Hepatocyte (in vitro differentiated cells): ENCODE data around the gene CARD14. TPM values are rescaled to one million over a fixed set of nuclear protein-coding genes. Genes with fewer than 3 reads are reported as not detected.

Experiments used
- DNase-seq: peaks from one replicate; pipeline ENCODE4 v3.0.0-alpha.2; 2016; ENCODE audit warnings: low spot score
- H2AFZ ChIP-seq: fragments of 200-600 bp; sonication (generic); 2 replicates; pipeline ENCODE4 v1.6.0; 2016; ENCODE audit warnings: antibody characterized with exemption, mild to moderate bottlenecking
- H3K27ac ChIP-seq: fragments of 200-600 bp; sonication (generic); 2 replicates; pipeline ENCODE4 v1.5.1; 2016; ENCODE audit warnings: mild to moderate bottlenecking
- H3K27me3 ChIP-seq: fragments of 200-600 bp; sonication (generic); 2 replicates; pipeline ENCODE4 v1.6.1; 2016
- H3K36me3 ChIP-seq: fragments of 200-600 bp; sonication (generic); replicated peaks from 2 replicates; pipeline ENCODE4 v1.5.1; 2016; ENCODE audit warnings: low read depth; ENCODE audit not compliant: insufficient read depth
- H3K4me1 ChIP-seq: fragments of 200-600 bp; sonication (generic); 2 replicates; pipeline ENCODE4 v1.5.1; 2016; ENCODE audit warnings: mild to moderate bottlenecking, moderate library complexity; ENCODE audit not compliant: insufficient read depth
- H3K4me2 ChIP-seq: fragments of 200-600 bp; sonication (generic); 2 replicates; pipeline ENCODE4 v1.6.0; 2016
- H3K4me3 ChIP-seq: fragments of 200-600 bp; sonication (generic); 2 replicates; pipeline ENCODE4 v1.5.1; 2016; ENCODE audit warnings: mild to moderate bottlenecking
- H3K79me2 ChIP-seq: fragments of 200-600 bp; sonication (generic); 2 replicates; pipeline ENCODE4 v1.6.0; 2017; ENCODE audit warnings: mild to moderate bottlenecking
- H3K9me2 ChIP-seq: fragments of 200-600 bp; sonication (generic); replicated peaks from 2 replicates; pipeline ENCODE4 v1.6.0; 2017; ENCODE audit warnings: mild to moderate bottlenecking; ENCODE audit not compliant: insufficient read depth
- H3K9me3 ChIP-seq: fragments of 200-600 bp; sonication (generic); 2 replicates; pipeline ENCODE4 v1.5.1; 2016; ENCODE audit warnings: low read depth, mild to moderate bottlenecking
- H4K20me1 ChIP-seq: fragments of 200-600 bp; sonication (generic); 2 replicates; pipeline ENCODE4 v1.6.0; 2016; ENCODE audit warnings: mild to moderate bottlenecking; ENCODE audit not compliant: insufficient read depth, poor library complexity, severe bottlenecking
- CTCF ChIP-seq: fragments of 200-600 bp; sonication (generic); IDR thresholded peaks from 2 replicates; pipeline ENCODE4 v1.5.1; 2016; ENCODE audit warnings: antibody characterized with exemption, mild to moderate bottlenecking; ENCODE audit not compliant: poor library complexity
- EZH2 ChIP-seq: fragments of 200-600 bp; sonication (generic); IDR thresholded peaks from 2 replicates; pipeline ENCODE4 v1.6.1; 2016; ENCODE audit warnings: antibody characterized with exemption, mild to moderate bottlenecking, borderline replicate concordance
- EZH2phosphoT487 ChIP-seq: fragments of 200-600 bp; sonication (generic); IDR thresholded peaks from one replicate; pipeline ENCODE4 v1.6.1; 2018; ENCODE audit warnings: antibody characterized with exemption, mild to moderate bottlenecking, low read depth, moderate library complexity; ENCODE audit not compliant: unreplicated experiment, severe bottlenecking
- WGBS: methylation state at CpG from one replicate; pipeline ENCODE4 v1.1.6; 2016; ENCODE audit warnings: low lambda C conversion rate; ENCODE audit errors: missing lambda C conversion rate; 5-methylcytosine and 5-hydroxymethylcytosine counted together
- polyA plus RNA-seq: library from polyadenylated mRNA; unstranded; fragments of >200 nt; fragmentation: Nextera tagmentation; extraction: Ambion mirVana; gene quantifications from 2 replicates; pipeline ENCODE4 v1.2.1, GENCODE V29; 2016
- total RNA-seq: library from RNA; depleted of rRNA; stranded (reverse); fragments of >200 nt; gene quantifications from 2 replicates; pipeline ENCODE4 v1.2.3, GENCODE V29; 2014

Gene CARD14
- total and polyA plus RNA-seq, 2 experiments from 2014 or later, result 0.17 TPM

GRCh38 chr17:80138856-80139426, 30.9 kb upstream of the CARD14 start:
- no peak overlapping the region for H3K27ac ChIP-seq
- H3K36me3 ChIP-seq, result no peaks in the 10 kb centered on the region
- no peaks in the 10 kb centered on the region for H3K9me3 ChIP-seq
- no peaks in the 10 kb centered on the region for H3K9me2 ChIP-seq
- peaks cover 18% of the 10 kb centered on the region for H3K79me2 ChIP-seq
- no peak overlapping the region for H3K4me2 ChIP-seq
- peaks cover 1% of the 10 kb centered on the region for H4K20me1 ChIP-seq
- no peak overlapping the region for H3K4me3 ChIP-seq
- no peak for DNase-seq
- H2AFZ ChIP-seq, result no peak overlapping the region
- TF ChIP-seq EZH2phosphoT487, result no peak
- TF ChIP-seq CTCF, result no peak
- TF ChIP-seq EZH2, result no peak
- 91% methylated on average over 18 of the region's 18 CpGs for whole genome bisulfite sequencing
- no peaks in the 10 kb centered on the region for H3K4me1 ChIP-seq
- H3K27me3 ChIP-seq, result no peaks in the 10 kb centered on the region

GRCh38 chr17:80141463-80142165, 28.2 kb upstream of the CARD14 start:
- Histone ChIP-seq H3K36me3 (no peaks in the 10 kb centered on the region), H3K4me3 (no peak overlapping the region), H3K4me1 (peaks cover 9% of the 10 kb centered on the region), H3K9me3 (no peaks in the 10 kb centered on the region), H3K4me2 (no peak overlapping the region), H3K9me2 (no peaks in the 10 kb centered on the region), H2AFZ (no peak overlapping the region), H3K27me3 (no peaks in the 10 kb centered on the region), H3K27ac (no peak overlapping the region), H4K20me1 (peaks cover 28% of the 10 kb centered on the region), H3K79me2 (peaks cover 45% of the 10 kb centered on the region)
- 96% methylated on average over 7 of the region's 7 CpGs for WGBS
- TF ChIP-seq EZH2phosphoT487 (no peak), EZH2 (no peak), CTCF (no peak)
- no peak for DNase-seq

- H3K9me2 ChIP-seq, result no peaks in the 10 kb centered on the region
- no peak overlapping the region for H3K27ac ChIP-seq
- no peaks in the 10 kb centered on the region for H3K36me3 ChIP-seq
- 89% methylated on average over 5 of the region's 6 CpGs for WGBS
- no peak overlapping the region for H2AFZ ChIP-seq
- peaks cover 48% of the 10 kb centered on the region for H3K79me2 ChIP-seq
- H3K4me2 ChIP-seq, result no peak overlapping the region
- TF ChIP-seq EZH2phosphoT487 (no peak), CTCF (no peak), EZH2 (no peak)
- peaks cover 28% of the 10 kb centered on the region for H4K20me1 ChIP-seq
- no peaks in the 10 kb centered on the region for H3K27me3 ChIP-seq
- no peak overlapping the region for H3K4me3 ChIP-seq
- no peak for DNase-seq
- H3K4me1 ChIP-seq, result peaks cover 9% of the 10 kb centered on the region
- H3K9me3 ChIP-seq, result no peaks in the 10 kb centered on the region
Observed at GRCh38 chr17:80142929-80143328, 26.9 kb upstream of the CARD14 start.
